Adrenal gland (tissue), 5 donors: ENCODE measurements around the gene TLE7.

Experiments
- POLR2A ChIP-seq, 2 donors: fragments of 450-650 bp; IDR thresholded peaks; one replicate each; pipeline ENCODE4 v1.6.1; 2017; ENCODE audit warnings: antibody characterized with exemption in 2 of 2, mild to moderate bottlenecking in 2 of 2, moderate library complexity in 1 of 2
- TF ChIP-seq, protein P1 (sequence below), 6 experiments: fragments of 450-650 bp in 4 of 6; fragments of 200-600 bp in 2 of 6; sonication (generic) in 1 of 6; IDR thresholded peaks; 1 replicate in 5 of 6; 2 replicates in 1 of 6; pipeline versions ENCODE4 v1.5.1 to v1.8.0; 2016 to 2021; ENCODE audit warnings: antibody characterized with exemption in 6 of 6, mild to moderate bottlenecking in 2 of 6, moderate library complexity in 1 of 6
- donor health status: DM: no; HTN: no; CAD: no.

- TF ChIP-seq, protein P1, sequence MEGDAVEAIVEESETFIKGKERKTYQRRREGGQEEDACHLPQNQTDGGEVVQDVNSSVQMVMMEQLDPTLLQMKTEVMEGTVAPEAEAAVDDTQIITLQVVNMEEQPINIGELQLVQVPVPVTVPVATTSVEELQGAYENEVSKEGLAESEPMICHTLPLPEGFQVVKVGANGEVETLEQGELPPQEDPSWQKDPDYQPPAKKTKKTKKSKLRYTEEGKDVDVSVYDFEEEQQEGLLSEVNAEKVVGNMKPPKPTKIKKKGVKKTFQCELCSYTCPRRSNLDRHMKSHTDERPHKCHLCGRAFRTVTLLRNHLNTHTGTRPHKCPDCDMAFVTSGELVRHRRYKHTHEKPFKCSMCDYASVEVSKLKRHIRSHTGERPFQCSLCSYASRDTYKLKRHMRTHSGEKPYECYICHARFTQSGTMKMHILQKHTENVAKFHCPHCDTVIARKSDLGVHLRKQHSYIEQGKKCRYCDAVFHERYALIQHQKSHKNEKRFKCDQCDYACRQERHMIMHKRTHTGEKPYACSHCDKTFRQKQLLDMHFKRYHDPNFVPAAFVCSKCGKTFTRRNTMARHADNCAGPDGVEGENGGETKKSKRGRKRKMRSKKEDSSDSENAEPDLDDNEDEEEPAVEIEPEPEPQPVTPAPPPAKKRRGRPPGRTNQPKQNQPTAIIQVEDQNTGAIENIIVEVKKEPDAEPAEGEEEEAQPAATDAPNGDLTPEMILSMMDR (IDR thresholded peaks at IDR 0.05): no peak
- TF ChIP-seq POLR2A (IDR thresholded peaks at IDR 0.05): no peak
These were observed 8.9 kb downstream of the TLE7 start for GRCh38 chr16:71432906-71433305.
